H7 (cell line): ENCODE results near the gene SLAMF9. TPM values are rescaled to one million over a fixed set of nuclear protein-coding genes. Genes with fewer than 3 reads are reported as not detected.

Source experiments
- DNase-seq: peaks from one replicate; pipeline ENCODE4 v3.0.0; 2012
- H3K27me3 ChIP-seq: 2 replicates; pipeline ENCODE4 v1.6.0; 2011; ENCODE audit warnings: mild to moderate bottlenecking, low read length; ENCODE audit not compliant: control insufficient read depth, insufficient read depth
- H3K36me3 ChIP-seq: replicated peaks from 2 replicates; pipeline ENCODE4 v1.5.1; 2011; ENCODE audit warnings: low read length; ENCODE audit not compliant: control insufficient read depth, insufficient read depth
- H3K4me3 ChIP-seq: 2 replicates; pipeline ENCODE4 v1.5.1; 2011; ENCODE audit warnings: low read depth, mild to moderate bottlenecking, control low read depth, low read length, moderate library complexity; ENCODE audit not compliant: insufficient read depth
- total RNA-seq: library from RNA; depleted of rRNA; stranded (reverse); fragments of >200 nt; shearing (Covaris generic); gene quantifications from 2 replicates; pipeline ENCODE4 v1.2.3, GENCODE V29; 2014; rRNA removed

Gene SLAMF9
- total RNA-seq, result not detected in 2 replicates

- Histone ChIP-seq H3K27me3 (peaks cover 3% of the 10 kb centered on the region; the same call in 1 of the 2 replicates), H3K36me3 (no peaks in the 10 kb centered on the region), H3K4me3 (no peak within 1 kb of the TSS)
- DNase-seq, result no peak
Measured at GRCh38 chr1:159953536-159954515, at the start of gene SLAMF9. Gene SLAMF9, minus strand, starts transcription at chr1:159954237. Its CDS starts 100 bp downstream, at chr1:159954137.

- no peaks in the 10 kb centered on the region; the same call in 1 of the 2 replicates for H3K27me3 ChIP-seq
- DNase-seq, result no peak
- no peak overlapping the region for H3K4me3 ChIP-seq
- H3K36me3 ChIP-seq, result no peaks in the 10 kb centered on the region
Measured at GRCh38 chr1:160001440-160001839, 47.4 kb upstream of the SLAMF9 start.

GRCh38 chr1:159999204-159999603 lies 45.2 kb upstream of the SLAMF9 start:
- Histone ChIP-seq H3K36me3 (no peaks in the 10 kb centered on the region), H3K4me3 (no peak overlapping the region), H3K27me3 (no peaks in the 10 kb centered on the region; the same call in 1 of the 2 replicates)
- no peak for DNase-seq

GRCh38 chr1:159996653-159997052 lies 42.6 kb upstream of the SLAMF9 start:
- Histone ChIP-seq H3K27me3 (no peaks in the 10 kb centered on the region; the same call in 1 of the 2 replicates), H3K4me3 (no peak overlapping the region), H3K36me3 (no peaks in the 10 kb centered on the region)
- DNase-seq, result no peak

GRCh38 chr1:159994896-159995295 lies 40.9 kb upstream of the SLAMF9 start:
- DNase-seq, result no peak
- H3K4me3 ChIP-seq, result no peak overlapping the region
- no peaks in the 10 kb centered on the region; the same call in 1 of the 2 replicates for H3K27me3 ChIP-seq
- H3K36me3 ChIP-seq, result no peaks in the 10 kb centered on the region

GRCh38 chr1:159993911-159994310 lies 39.9 kb upstream of the SLAMF9 start:
- DNase-seq, result no peak
- H3K27me3 ChIP-seq, result no peaks in the 10 kb centered on the region; the same call in 1 of the 2 replicates

GRCh38 chr1:159992161-159992560 lies 38.1 kb upstream of the SLAMF9 start:
- no peaks in the 10 kb centered on the region; the same call in 1 of the 2 replicates for H3K27me3 ChIP-seq
- no peak for DNase-seq
- no peaks in the 10 kb centered on the region for H3K36me3 ChIP-seq
- H3K4me3 ChIP-seq, result no peak overlapping the region

More at GRCh38 chr1:159993911-159994310, 39.9 kb upstream of the SLAMF9 start:
- H3K4me3 ChIP-seq, result no peak overlapping the region
- no peaks in the 10 kb centered on the region for H3K36me3 ChIP-seq

GRCh38 chr1:159991513-159991912 lies 37.5 kb upstream of the SLAMF9 start:
- H3K36me3 ChIP-seq, result no peaks in the 10 kb centered on the region
- H3K27me3 ChIP-seq, result no peaks in the 10 kb centered on the region
- DNase-seq, result no peak
- no peak overlapping the region for H3K4me3 ChIP-seq

- Histone ChIP-seq H3K4me3 (no peak overlapping the region), H3K27me3 (no peaks in the 10 kb centered on the region), H3K36me3 (no peaks in the 10 kb centered on the region)
- DNase-seq, result no peak
Measured at GRCh38 chr1:159990005-159990404, 36.0 kb upstream of the SLAMF9 start.

- no peak overlapping the region for H3K4me3 ChIP-seq
- DNase-seq, result no peak
- no peaks in the 10 kb centered on the region for H3K27me3 ChIP-seq
- H3K36me3 ChIP-seq, result no peaks in the 10 kb centered on the region
Measured at GRCh38 chr1:159989581-159989980, 35.5 kb upstream of the SLAMF9 start.

GRCh38 chr1:159988006-159988405 lies 34.0 kb upstream of the SLAMF9 start:
- no peak for DNase-seq
- Histone ChIP-seq H3K27me3 (no peaks in the 10 kb centered on the region), H3K4me3 (no peak overlapping the region), H3K36me3 (no peaks in the 10 kb centered on the region)

GRCh38 chr1:159987186-159987585 lies 33.1 kb upstream of the SLAMF9 start:
- H3K27me3 ChIP-seq, result no peaks in the 10 kb centered on the region
- no peak for DNase-seq
- no peaks in the 10 kb centered on the region for H3K36me3 ChIP-seq
- no peak overlapping the region for H3K4me3 ChIP-seq

- no peaks in the 10 kb centered on the region for H3K36me3 ChIP-seq
- DNase-seq, result no peak
Measured at GRCh38 chr1:159986531-159986930, 32.5 kb upstream of the SLAMF9 start.

GRCh38 chr1:159986093-159986492 lies 32.1 kb upstream of the SLAMF9 start:
- Histone ChIP-seq H3K36me3 (no peaks in the 10 kb centered on the region), H3K27me3 (no peaks in the 10 kb centered on the region), H3K4me3 (no peak overlapping the region)
- DNase-seq, result no peak

More at GRCh38 chr1:159986531-159986930, 32.5 kb upstream of the SLAMF9 start:
- Histone ChIP-seq H3K4me3 (no peak overlapping the region), H3K27me3 (no peaks in the 10 kb centered on the region)

GRCh38 chr1:159985473-159985872 lies 31.4 kb upstream of the SLAMF9 start:
- Histone ChIP-seq H3K36me3 (no peaks in the 10 kb centered on the region), H3K4me3 (no peak overlapping the region), H3K27me3 (no peaks in the 10 kb centered on the region; the same call in 1 of the 2 replicates)
- no peak for DNase-seq
